Peyer's patch (tissue), 4 donors: ENCODE measurements around the gene TNS3.

Experiments used
- CTCF ChIP-seq, 6 experiments: fragments of 450-650 bp in 4 of 6; fragments of 200-600 bp in 2 of 6; sonication (generic) in 1 of 6; IDR thresholded peaks; one replicate each; pipeline ENCODE4 v1.5.1; 2017 to 2019; ENCODE audit warnings: antibody characterized with exemption in 6 of 6, mild to moderate bottlenecking in 3 of 6, moderate library complexity in 1 of 6
- POLR2A ChIP-seq, 2 donors: fragments of 450-650 bp; IDR thresholded peaks; one replicate each; pipeline ENCODE4 v1.5.1; 2017; ENCODE audit warnings: antibody characterized with exemption in 2 of 2, mild to moderate bottlenecking in 2 of 2, moderate library complexity in 2 of 2

DNA sequence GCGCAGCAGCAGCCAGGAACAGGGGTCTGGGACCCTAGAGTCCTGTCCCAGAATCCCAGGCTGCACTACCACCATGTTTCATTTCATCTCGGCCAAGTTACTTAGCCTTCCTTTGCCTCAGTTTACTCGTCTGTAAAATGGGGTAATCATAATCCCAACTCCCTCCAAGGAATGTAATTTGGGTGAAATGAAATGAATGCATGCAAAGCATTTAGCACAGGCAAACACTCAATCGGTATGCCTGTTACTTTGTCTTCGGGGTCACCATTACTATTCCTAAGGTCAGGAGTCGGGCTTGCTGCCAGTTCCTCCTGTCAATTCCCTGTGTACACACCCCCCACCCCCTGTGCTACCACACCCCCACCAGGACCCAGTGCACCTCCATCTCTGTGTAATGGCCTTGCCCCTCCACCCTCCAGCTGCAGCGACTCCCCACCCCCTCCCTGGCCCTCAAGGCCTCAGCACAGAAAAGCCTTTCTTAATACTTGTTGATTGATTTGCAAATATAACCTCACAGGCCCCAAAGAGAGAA is 1.7 kb downstream of the TNS3 start:
- TF ChIP-seq CTCF (IDR thresholded peaks at IDR 0.05), result no peak
- no peak for TF ChIP-seq POLR2A (IDR thresholded peaks at IDR 0.05)
